Ishikawa (cell line): Measurements from ENCODE around the gene MED10.

ENCODE experiments used
- CEBPB ChIP-seq: IDR thresholded peaks from 2 replicates; pipeline ENCODE4 v1.6.1; 2012
- CREB1 ChIP-seq: IDR thresholded peaks from 2 replicates; pipeline ENCODE4 v1.6.1; 2012; ENCODE audit warnings: low read depth
- EGR1 ChIP-seq: IDR thresholded peaks from 2 replicates; pipeline ENCODE4 v1.6.1; 2012
- EP300 ChIP-seq: IDR thresholded peaks from 2 replicates; pipeline ENCODE4 v1.6.1; 2012; ENCODE audit warnings: borderline replicate concordance
- FOXM1 ChIP-seq: IDR thresholded peaks from 2 replicates; pipeline ENCODE4 v1.6.1; 2012; ENCODE audit warnings: low read depth, borderline replicate concordance
- MAX ChIP-seq: IDR thresholded peaks from 2 replicates; pipeline ENCODE4 v1.6.1; 2012
- NFIC ChIP-seq: IDR thresholded peaks from 2 replicates; pipeline ENCODE4 v1.6.1; 2012
- RAD21 ChIP-seq: IDR thresholded peaks from 2 replicates; pipeline ENCODE4 v1.6.1; 2012; ENCODE audit warnings: low read depth
- TAF1 ChIP-seq: IDR thresholded peaks from 2 replicates; pipeline ENCODE4 v1.6.1; 2012; ENCODE audit warnings: low read depth, mild to moderate bottlenecking
- TCF12 ChIP-seq: IDR thresholded peaks from 2 replicates; pipeline ENCODE4 v1.6.1; 2012; ENCODE audit warnings: low read depth
- TEAD4 ChIP-seq: IDR thresholded peaks from 2 replicates; pipeline ENCODE4 v1.6.1; 2012
- USF1 ChIP-seq: IDR thresholded peaks from 2 replicates; pipeline ENCODE4 v1.6.1; 2012
- YY1 ChIP-seq: IDR thresholded peaks from 2 replicates; pipeline ENCODE4 v1.6.1; 2012; ENCODE audit warnings: low read depth
- ZBTB7A ChIP-seq: IDR thresholded peaks from 2 replicates; pipeline ENCODE4 v1.6.1; 2012; ENCODE audit warnings: low read depth
- TF ChIP-seq, protein P1 (sequence below): IDR thresholded peaks from 2 replicates; pipeline ENCODE4 v1.6.1; 2012; ENCODE audit warnings: low read depth, mild to moderate bottlenecking

MED10 gene

DNA sequence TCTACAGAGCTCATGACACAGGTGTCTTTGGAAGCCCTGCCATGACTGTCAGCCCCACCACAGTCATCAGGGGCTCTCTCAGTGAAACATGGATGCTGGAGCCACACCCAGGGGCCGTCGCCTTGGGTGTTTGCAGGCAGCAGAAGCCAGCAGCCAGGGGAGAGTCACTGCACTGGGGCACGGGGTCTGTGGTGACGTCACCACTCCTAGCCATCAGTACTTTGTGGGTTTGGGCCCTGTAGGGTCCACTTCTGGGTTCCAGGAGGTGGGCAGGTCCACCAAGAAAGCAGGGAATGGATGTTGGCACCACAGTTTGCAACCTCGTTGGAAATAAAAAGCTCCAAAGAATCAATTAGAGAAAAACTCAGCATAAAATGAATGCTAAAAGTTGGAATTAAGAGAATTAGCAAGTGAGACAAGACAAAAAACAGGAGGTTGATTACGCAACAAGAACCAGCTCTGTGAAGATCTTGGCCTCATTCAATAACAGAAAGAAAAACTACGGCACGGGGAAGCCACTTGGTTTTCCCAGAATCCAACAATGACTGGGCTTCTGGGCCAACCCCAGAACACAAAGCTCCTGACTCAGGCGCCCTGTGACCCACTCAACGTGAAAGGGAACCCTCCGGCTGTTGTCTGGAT is 34.3 kb downstream of the MED10 start:
- TF ChIP-seq CREB1 (no peak), TCF12 (no peak), TEAD4 (no peak), YY1 (no peak), NFIC (no peak), FOXM1 (no peak), TAF1 (no peak), EP300 (no peak), CEBPB (no peak), ZBTB7A (no peak), USF1 (no peak), EGR1 (no peak)
- TF ChIP-seq, protein P1, sequence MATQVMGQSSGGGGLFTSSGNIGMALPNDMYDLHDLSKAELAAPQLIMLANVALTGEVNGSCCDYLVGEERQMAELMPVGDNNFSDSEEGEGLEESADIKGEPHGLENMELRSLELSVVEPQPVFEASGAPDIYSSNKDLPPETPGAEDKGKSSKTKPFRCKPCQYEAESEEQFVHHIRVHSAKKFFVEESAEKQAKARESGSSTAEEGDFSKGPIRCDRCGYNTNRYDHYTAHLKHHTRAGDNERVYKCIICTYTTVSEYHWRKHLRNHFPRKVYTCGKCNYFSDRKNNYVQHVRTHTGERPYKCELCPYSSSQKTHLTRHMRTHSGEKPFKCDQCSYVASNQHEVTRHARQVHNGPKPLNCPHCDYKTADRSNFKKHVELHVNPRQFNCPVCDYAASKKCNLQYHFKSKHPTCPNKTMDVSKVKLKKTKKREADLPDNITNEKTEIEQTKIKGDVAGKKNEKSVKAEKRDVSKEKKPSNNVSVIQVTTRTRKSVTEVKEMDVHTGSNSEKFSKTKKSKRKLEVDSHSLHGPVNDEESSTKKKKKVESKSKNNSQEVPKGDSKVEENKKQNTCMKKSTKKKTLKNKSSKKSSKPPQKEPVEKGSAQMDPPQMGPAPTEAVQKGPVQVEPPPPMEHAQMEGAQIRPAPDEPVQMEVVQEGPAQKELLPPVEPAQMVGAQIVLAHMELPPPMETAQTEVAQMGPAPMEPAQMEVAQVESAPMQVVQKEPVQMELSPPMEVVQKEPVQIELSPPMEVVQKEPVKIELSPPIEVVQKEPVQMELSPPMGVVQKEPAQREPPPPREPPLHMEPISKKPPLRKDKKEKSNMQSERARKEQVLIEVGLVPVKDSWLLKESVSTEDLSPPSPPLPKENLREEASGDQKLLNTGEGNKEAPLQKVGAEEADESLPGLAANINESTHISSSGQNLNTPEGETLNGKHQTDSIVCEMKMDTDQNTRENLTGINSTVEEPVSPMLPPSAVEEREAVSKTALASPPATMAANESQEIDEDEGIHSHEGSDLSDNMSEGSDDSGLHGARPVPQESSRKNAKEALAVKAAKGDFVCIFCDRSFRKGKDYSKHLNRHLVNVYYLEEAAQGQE = no peak

GRCh38 chr5:6342689-6343315 is 35.5 kb downstream of the MED10 start:
- no peak for TF ChIP-seq YY1
- no peak for TF ChIP-seq FOXM1
- no peak for TF ChIP-seq NFIC
- TF ChIP-seq CEBPB = no peak
- no peak for TF ChIP-seq EGR1
- no peak for TF ChIP-seq MAX
- TF ChIP-seq, protein P1 = no peak
- TF ChIP-seq TCF12 = no peak
- no peak for TF ChIP-seq EP300
- TF ChIP-seq TEAD4 = no peak
- TF ChIP-seq TAF1 = no peak

- no peak for TF ChIP-seq NFIC
- TF ChIP-seq, protein P1 = no peak
- no peak for TF ChIP-seq EGR1
- no peak for TF ChIP-seq MAX
- no peak for TF ChIP-seq TCF12
- no peak for TF ChIP-seq ZBTB7A
- no peak for TF ChIP-seq TAF1
- TF ChIP-seq RAD21 = no peak
- TF ChIP-seq FOXM1 = no peak
- TF ChIP-seq USF1 = no peak
- no peak for TF ChIP-seq TEAD4
- TF ChIP-seq YY1 = no peak
- no peak for TF ChIP-seq CEBPB
- no peak for TF ChIP-seq EP300
These were observed 38.2 kb downstream of the MED10 start for GRCh38 chr5:6340100-6340499.

GRCh38 chr5:6338871-6339270 is 39.5 kb downstream of the MED10 start:
- no peak for TF ChIP-seq USF1
